HG03469 (cell line): Measurements from ENCODE around the gene DNASE2B.

ENCODE experiments used
- ATAC-seq: cut with Tn5 transposase; IDR thresholded peaks from one replicate; pipeline ENCODE4 v1.9.1; 2021; ENCODE audit warnings: mild to moderate bottlenecking, moderate library complexity, moderate number of reproducible peaks; ENCODE audit not compliant: unreplicated experiment

The DNASE2B gene

GRCh38 chr1:84373436-84374141 lies 24.7 kb upstream of the DNASE2B start:
- ATAC-seq: no peak

- ATAC-seq: no peak
These were observed 23.1 kb upstream of the DNASE2B start for GRCh38 chr1:84374991-84375696.

DNA sequence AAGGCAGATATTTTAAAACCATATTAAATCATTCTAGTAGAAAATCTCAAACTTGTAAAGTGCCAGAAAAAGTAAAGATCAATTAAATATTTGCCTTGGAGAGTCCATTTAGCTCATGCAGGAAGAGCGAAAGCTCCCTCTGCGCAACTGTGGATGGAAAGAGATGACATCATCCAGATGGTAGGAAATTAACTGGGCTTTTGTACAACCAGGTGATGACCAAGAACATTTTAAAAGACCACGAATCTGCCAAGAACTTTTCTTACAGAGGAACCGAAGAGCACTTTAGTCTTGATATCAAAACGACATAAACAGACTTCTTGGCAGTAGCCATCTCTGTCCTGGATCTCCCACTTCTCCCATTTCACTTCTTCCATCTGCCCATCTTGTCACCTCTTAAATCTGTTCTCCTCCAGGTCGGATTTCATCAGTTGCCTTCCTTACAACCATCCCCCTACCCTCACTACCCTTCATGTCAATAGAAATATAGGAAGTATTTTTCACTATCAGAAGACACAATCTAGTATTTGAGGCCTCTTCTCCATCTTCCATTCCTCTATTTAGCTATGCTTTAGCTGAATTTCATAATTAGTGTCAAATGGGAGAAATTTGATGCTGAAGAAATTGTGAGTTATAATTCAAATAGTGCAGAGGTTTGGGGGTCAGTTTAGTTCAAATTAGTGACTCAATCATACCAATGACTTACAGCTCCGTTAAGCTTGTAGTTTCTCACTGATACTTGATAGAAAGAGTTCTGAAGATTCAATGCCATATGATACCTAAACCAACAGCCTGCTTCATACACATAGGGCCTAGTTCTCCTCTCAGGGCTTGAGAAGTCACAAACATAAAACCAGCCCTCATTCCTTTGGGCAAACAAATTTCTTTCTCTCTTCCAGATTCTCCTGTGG lies 22.0 kb upstream of the DNASE2B start:
- ATAC-seq: no peak

GRCh38 chr1:84377480-84378095 lies 20.7 kb upstream of the DNASE2B start:
- no peak for ATAC-seq

- ATAC-seq: no peak
These were observed 19.0 kb upstream of the DNASE2B start for GRCh38 chr1:84379138-84379916.

- no peak for ATAC-seq
These were observed 18.4 kb upstream of the DNASE2B start for GRCh38 chr1:84379917-84380180.

- no peak for ATAC-seq
These were observed 16.2 kb upstream of the DNASE2B start for GRCh38 chr1:84382127-84382526.

DNA sequence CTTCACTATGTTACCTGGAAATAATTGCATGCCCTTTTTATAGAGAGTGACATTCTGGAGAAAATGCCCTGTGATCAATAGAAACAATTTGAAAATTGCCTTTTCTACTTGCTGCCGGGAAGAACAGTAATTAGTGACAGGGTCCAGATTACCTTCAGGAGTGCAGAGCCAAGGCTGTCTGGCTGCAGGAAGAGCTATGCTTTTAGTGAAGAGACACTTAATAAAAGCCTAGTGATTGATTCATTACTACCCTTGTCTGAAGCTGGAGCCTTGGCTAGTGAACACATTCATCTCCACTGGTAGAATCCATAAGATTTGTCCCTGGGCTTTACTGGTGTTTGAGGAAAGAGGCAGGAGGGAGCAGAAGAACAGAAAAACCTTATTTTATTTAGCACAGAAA lies 12.9 kb upstream of the DNASE2B start:
- no peak for ATAC-seq

DNA sequence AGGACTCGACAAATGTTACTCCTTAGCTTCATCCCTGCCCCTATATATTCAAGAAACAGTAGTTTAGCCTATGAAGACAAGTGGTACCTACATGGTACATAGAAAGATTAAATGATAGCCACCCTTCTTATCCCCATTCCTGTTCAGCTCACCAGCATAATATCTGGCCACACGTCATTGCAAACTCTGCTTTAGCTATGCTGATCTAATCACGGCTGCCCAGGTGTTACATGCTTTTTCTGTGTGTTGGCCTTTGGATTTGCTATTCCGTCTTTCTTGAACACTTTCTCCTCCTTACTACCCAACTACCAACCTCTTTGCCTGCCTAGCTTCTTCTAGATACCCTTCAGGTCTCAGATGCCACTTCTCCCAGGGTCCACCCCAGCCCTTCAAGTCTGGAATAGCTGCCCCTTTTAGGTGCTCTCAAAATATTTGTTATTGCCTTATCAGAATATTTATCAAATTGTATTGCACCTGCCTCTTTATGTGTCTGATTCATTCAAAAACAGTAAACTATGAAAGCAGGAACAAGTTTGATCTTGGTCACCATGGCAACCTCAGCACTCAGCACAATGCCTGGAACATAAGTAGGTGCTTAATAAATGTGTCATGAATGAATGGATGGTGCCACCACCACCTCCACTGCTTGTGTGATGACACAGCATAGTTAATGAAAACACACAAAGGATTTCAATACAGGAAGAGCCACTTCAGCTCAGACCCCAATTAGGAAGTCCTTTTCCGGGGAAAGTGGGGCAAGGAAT lies 11.4 kb upstream of the DNASE2B start:
- ATAC-seq: no peak

DNA sequence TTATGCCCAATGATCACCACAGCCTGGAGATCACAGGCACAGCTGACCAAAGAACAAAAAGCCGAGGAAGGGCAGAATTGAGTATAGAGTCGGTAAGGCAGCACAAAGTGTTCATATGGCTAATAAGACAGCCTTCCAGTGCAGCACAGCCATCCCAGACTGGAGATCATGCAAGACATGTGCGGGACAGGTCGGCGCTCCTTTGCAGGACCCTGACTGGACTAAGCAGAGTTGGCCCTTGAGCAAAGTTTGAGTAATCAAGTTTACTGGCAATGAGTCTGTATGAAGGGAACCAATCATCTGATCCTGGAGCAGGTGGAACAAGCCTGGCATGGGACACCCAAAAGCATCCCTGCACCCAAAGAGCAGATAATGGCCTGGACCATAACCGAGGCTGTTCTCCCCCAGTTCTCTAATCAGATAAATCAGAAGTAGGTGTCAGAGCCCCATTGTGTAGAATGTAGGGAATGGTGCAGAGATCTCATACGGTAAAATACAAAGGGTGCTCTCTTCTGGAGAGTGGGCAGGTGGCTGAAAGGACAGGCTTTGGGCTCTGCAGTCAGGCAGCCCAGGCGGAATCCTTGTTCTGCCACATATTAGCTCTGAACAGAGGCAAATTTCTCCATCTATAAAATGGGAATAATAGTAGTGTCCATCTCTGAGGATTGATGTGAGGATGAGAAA lies 10.7 kb upstream of the DNASE2B start:
- no peak for ATAC-seq

DNA sequence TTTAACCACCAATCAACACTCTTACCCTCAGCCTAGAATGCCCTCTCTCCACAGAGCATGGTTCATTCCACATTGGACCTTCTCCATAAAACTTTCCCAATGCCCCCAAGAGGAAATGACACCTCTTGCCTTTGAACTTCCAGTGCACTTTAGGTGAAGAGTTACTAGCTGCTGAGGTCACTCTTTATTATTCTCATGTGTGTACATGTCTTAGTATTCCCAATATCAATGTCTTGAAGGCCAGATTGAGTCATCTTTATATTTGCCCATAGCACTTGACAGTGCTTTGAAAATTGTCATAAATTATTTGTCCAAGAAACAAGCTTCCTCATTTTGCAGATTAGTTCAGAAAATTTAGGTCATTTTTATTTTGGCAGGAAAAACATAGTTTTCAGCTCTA lies 8.1 kb upstream of the DNASE2B start:
- no peak for ATAC-seq

DNA sequence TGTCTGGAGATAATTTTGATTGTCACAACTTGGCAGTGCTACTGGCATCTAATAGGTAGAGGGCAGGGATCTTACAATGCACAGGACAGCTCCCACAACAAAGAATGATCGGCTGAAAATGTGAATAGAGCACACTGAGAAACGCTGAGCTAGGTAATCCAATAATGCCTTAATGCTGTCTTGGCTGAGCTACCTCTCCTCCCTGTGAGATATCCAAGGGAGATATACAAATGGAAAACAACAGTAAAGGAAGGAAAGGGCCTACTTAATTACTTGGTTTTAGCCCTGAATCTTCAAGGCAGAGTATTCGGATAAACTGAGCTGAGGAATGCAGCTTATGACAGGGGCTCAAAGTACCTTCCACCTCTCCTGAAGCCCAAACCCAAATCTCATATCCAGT lies 2.9 kb downstream of the DNASE2B start:
- no peak for ATAC-seq

GRCh38 chr1:84402060-84402459 lies 3.8 kb downstream of the DNASE2B start:
- no peak for ATAC-seq

GRCh38 chr1:84402501-84402900 lies 4.2 kb downstream of the DNASE2B start:
- ATAC-seq: no peak

DNA sequence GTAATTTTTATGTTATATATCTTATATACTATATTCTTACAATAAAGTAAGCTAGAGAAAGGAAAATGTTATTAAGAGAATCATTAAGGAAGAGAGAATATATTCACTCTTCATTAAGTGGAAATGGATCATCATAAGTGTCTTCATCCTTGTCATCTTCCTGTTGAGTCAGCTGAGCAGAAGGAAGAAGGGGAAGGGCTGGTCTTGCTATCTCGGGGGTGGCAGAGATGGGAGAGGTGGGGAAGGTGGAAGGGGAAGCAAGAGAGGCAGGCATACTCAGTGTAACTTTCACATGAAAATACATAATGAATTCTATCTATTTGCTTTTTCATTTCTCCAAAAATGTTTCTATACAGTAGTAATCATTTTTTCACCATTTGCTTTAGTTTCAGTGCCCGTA lies 5.1 kb downstream of the DNASE2B start:
- no peak for ATAC-seq

DNA sequence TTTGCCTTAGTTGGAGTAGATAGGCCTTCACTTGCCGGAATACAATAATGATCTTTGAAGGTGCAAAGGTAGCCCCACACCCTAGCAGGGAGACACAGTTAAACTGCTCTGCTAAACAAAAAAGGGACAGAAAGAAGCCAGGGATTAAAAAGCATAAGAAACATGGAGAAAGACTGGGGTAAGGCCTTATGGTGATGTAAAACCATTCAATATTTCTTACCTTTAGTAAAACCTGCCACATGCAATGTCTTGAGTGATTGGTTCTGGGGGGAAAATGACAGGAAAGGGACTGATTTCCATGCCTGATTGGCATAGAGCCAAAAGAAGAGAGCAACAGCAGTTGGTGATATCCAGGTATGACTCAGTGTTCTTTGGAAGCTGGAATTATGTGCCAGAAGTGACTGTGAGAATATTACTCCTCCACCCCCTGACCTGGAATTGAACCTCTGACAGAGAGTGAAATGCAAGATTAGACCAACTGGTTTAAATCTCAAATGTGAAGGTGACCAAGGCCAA lies 8.1 kb downstream of the DNASE2B start:
- ATAC-seq: no peak

GRCh38 chr1:84407524-84407923 lies 9.2 kb downstream of the DNASE2B start:
- ATAC-seq: no peak

DNA sequence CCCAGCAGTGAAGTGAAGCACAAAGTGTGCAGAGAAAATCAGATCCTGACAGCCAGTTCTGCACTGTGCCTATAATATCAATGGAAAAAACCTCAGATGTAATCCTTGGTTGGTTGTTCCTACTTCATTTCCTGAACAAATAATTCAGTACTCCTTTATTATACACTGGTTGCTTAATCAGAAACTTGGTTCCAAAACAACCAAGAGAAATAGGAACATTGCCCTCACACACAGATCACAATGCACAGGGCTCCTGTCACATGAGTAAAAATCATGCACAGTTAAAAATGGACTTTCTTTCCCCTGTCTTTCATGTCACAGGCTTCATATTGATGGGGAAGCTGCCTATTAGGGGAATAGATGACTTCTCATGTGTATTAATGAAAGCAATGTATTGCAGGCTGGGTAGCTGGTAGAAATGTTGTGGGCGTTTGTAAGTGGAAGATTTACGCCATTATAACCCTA lies 9.7 kb downstream of the DNASE2B start:
- no peak for ATAC-seq

DNA sequence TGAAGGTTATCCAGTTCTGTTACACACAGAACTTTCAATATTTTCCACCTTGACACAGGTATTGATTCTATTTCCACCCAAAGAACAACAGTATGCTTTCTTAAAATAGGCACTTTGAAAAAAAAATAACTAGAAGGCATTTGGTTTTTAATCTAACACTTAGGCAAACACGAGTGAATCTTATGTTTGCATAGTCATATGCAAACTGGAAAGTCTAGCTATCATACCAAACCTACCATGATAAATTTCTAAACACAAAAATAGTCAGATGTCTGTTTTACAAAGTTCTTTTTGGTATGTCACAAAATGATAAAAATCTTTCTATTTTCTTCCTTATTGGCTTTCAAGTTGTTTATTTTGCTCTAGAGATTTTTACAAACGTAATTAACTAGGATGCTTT lies 11.6 kb downstream of the DNASE2B start:
- ATAC-seq: no peak
